Tibial artery (tissue), 4 donors: ENCODE results near the gene MST1.

ENCODE experiments used
- DNase-seq, 2 donors: peaks; one replicate each; pipeline ENCODE4 v3.0.0-alpha.2; 2019
- H3K27ac ChIP-seq, 2 donors: fragments of 200-600 bp; sonication (generic) in 1 of 2; 1 replicate in 1 of 2; 2 replicates in 1 of 2; pipeline ENCODE4 v1.5.1; 2018 to 2019; ENCODE audit warnings: mild to moderate bottlenecking in 1 of 2
- H3K27me3 ChIP-seq, 2 donors: fragments of 200-600 bp; sonication (generic) in 1 of 2; one replicate each; pipeline versions ENCODE4 v1.5.1 to v1.6.0; 2016 to 2019
- H3K36me3 ChIP-seq, 3 donors: fragments of 200-600 bp; sonication (generic) in 2 of 3; one replicate each; pipeline ENCODE4 v1.5.1; 2016 to 2019; ENCODE audit warnings: mild to moderate bottlenecking in 2 of 3
- H3K4me1 ChIP-seq, 4 donors: fragments of 200-600 bp; sonication (generic) in 2 of 4; 1 replicate in 3 of 4; 2 replicates in 1 of 4; pipeline ENCODE4 v1.5.1; 2016 to 2019
- H3K4me3 ChIP-seq, 2 donors: fragments of 200-600 bp; sonication (generic) in 1 of 2; 1 replicate in 1 of 2; 2 replicates in 1 of 2; pipeline ENCODE4 v1.5.1; 2018 to 2019; ENCODE audit warnings: mild to moderate bottlenecking in 2 of 2
- H3K9me3 ChIP-seq, 3 donors: fragments of 200-600 bp; sonication (generic) in 1 of 3; one replicate each; pipeline ENCODE4 v1.5.1; 2016 to 2019
- CTCF ChIP-seq, 2 experiments: fragments of 200-600 bp in 1 of 2; fragments of 450-650 bp in 1 of 2; IDR thresholded peaks; one replicate each; pipeline ENCODE4 v1.5.1; 2017 to 2019; ENCODE audit warnings: antibody characterized with exemption in 2 of 2, mild to moderate bottlenecking in 1 of 2, moderate library complexity in 1 of 2
- intact Hi-C: fragments of 100-400 bp; cut with DNase I; formaldehyde crosslinking; loops from one replicate; pipeline ENCODE4 v1.15.0; 2023; ENCODE audit warnings: low total_unique reads

MST1 gene

DNA sequence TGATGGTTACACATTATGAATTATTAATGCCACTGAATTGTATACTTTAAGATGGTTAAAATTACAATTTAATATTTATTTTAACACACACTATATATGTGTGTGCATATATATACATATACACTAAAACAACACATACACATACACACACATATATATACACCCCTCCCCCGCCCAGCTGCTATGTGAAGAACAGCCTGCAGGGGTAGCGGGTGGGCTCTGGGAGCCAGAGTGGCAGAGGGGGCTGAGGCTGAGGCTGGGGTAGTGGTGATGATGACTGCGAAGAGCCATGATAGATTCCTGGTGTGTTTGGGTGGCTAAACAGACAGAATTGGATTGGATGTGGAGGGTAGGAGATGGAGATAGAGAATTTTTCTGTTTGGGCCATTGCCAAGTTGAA, 54.5 kb downstream of the MST1 start:
- H3K27me3 ChIP-seq: no peaks in the 10 kb centered on the region
- no peak for DNase-seq
- no peak for TF ChIP-seq CTCF (IDR thresholded peaks at IDR 0.05)
- intact Hi-C loops: no loop called here
- no peaks in the 10 kb centered on the region for H3K9me3 ChIP-seq
- no peak overlapping the region for H3K4me3 ChIP-seq
- peaks cover 0 to 24% (median 6%) of the 10 kb centered on the region in 4 donors for H3K4me1 ChIP-seq
- no peaks in the 10 kb centered on the region for H3K36me3 ChIP-seq
- H3K27ac ChIP-seq: no peak overlapping the region
